Right lobe of liver (tissue), 4 donors: ENCODE measurements around the gene DDX51.

Source experiments
- CTCF ChIP-seq, 4 donors: fragments of 200-600 bp in 3 of 4; fragments of 450-650 bp in 1 of 4; IDR thresholded peaks; one replicate each; pipeline versions ENCODE4 v1.5.1 to v1.8.0; 2016 to 2022; ENCODE audit warnings: antibody characterized with exemption in 4 of 4, mild to moderate bottlenecking in 2 of 4
- POLR2A ChIP-seq: fragments of 450-650 bp; IDR thresholded peaks from one replicate; pipeline ENCODE4 v1.6.1; 2017; ENCODE audit warnings: antibody characterized with exemption, mild to moderate bottlenecking
- donor health status: DM: no; HTN: no; CAD: no.
- donor health status: DM: no; HTN: no; CAD: no.
- donor health status: DM: no; HTN: yes; CAD: no.

- no peak for TF ChIP-seq CTCF (IDR thresholded peaks at IDR 0.05)
- no peak for TF ChIP-seq POLR2A
These were observed 33.4 kb downstream of the DDX51 start for GRCh38 chr12:132110677-132111076.
